ENCODE results near the gene PMEL. TPM values are rescaled to one million over a fixed set of nuclear protein-coding genes. Genes with fewer than 3 reads are reported as not detected.
"Not testable (repeated sequence)": the region's sequence is repeated elsewhere in the genome, so short reads cannot be mapped to it uniquely, and the experiment has no call there.

Gene PMEL
- total RNA-seq, 1 donor, result 0.27 TPM

GRCh38 chr12:55982319-55982936, 16.6 kb upstream of the PMEL start:
- no peak for DNase-seq (ENCODE audit: low read depth)

GRCh38 chr12:55981882-55982281, 16.0 kb upstream of the PMEL start:
- DNase-seq (ENCODE audit: low read depth); H3K4me3 ChIP-seq (ENCODE audit: low read depth, low read length): not testable (repeated sequence)

More at GRCh38 chr12:55982319-55982936, 16.6 kb upstream of the PMEL start:
- H3K4me3 ChIP-seq (ENCODE audit: low read depth, low read length), result no peak overlapping the region
- TF ChIP-seq CTCF (IDR thresholded peaks at IDR 0.05; ENCODE audit: insufficient read depth, low read length), result no peak

- H3K4me3 ChIP-seq (ENCODE audit: low read depth, low read length), result no peak overlapping the region
- TF ChIP-seq CTCF (IDR thresholded peaks at IDR 0.05; ENCODE audit: insufficient read depth, low read length), result no peak
- no peak for DNase-seq (ENCODE audit: low read depth)
These were observed 13.2 kb upstream of the PMEL start for GRCh38 chr12:55979069-55979468.

GRCh38 chr12:55978393-55978792, 12.6 kb upstream of the PMEL start:
- no peak for TF ChIP-seq CTCF (IDR thresholded peaks at IDR 0.05; ENCODE audit: insufficient read depth, low read length)
- DNase-seq (ENCODE audit: low read depth), result no peak
- H3K4me3 ChIP-seq (ENCODE audit: low read depth, low read length), result no peak overlapping the region

GRCh38 chr12:55974308-55974730, 8.5 kb upstream of the PMEL start:
- DNase-seq (ENCODE audit: low read depth), result no peak
- peak overlapping the region; percentile 92 for H3K4me3 ChIP-seq (ENCODE audit: low read depth, low read length)
- TF ChIP-seq CTCF (IDR thresholded peaks at IDR 0.05; ENCODE audit: insufficient read depth, low read length), result no peak

- H3K4me3 ChIP-seq (ENCODE audit: low read depth, low read length), result peak within 1 kb of the TSS; percentile 92
- TF ChIP-seq CTCF (IDR thresholded peaks at IDR 0.05; ENCODE audit: insufficient read depth, low read length), result peak; percentile 46
- peak; percentile 100 for DNase-seq (ENCODE audit: low read depth)
These were observed 7.9 kb upstream of the PMEL start, which contains the start of gene RAB5B for GRCh38 chr12:55973599-55974307. RAB5B (plus strand) TSS chr12:55974078; CDS start chr12:55986961, 12,883 bp downstream.

- no peak for TF ChIP-seq CTCF (IDR thresholded peaks at IDR 0.05; ENCODE audit: insufficient read depth, low read length)
- H3K4me3 ChIP-seq (ENCODE audit: low read depth, low read length), result peak overlapping the region; percentile 89
- no peak for DNase-seq (ENCODE audit: low read depth)
These were observed 7.2 kb upstream of the PMEL start for GRCh38 chr12:55972911-55973598.

Data from fibroblast of the aortic adventitia (primary cell).